Activated T-helper 1 cell treated with anti-CD3 and anti-CD28 coated beads, Interleukin-12 subunit alpha, Interleukin-12 subunit beta, Interleukin-2, Interleukin-4 antibody, amounts not matched to agents 30 ng/mL and 10 ng/mL and 1 ng/mL, durations not matched to agents 14 hours and 24 hours and 36 hours (primary cell): ENCODE data around the gene TIMP3. TPM values are rescaled to one million over a fixed set of nuclear protein-coding genes. Genes with fewer than 3 reads are reported as not detected.
"Not testable (repeated sequence)": the region's sequence is repeated elsewhere in the genome, so short reads cannot be mapped to it uniquely, and the experiment has no call there.

Source experiments
- DNase-seq: peaks from one replicate; pipeline ENCODE4 v3.0.0; 2021; ENCODE audit warnings: low spot score
- H3K27ac Mint-ChIP-seq: one replicate; pipeline ENCODE4 v1.8.0; 2021; ENCODE audit warnings: mild to moderate bottlenecking, mixed read lengths
- H3K27me3 Mint-ChIP-seq: one replicate; pipeline ENCODE4 v1.8.0; 2022; ENCODE audit warnings: mild to moderate bottlenecking, moderate library complexity, mixed read lengths; ENCODE audit not compliant: insufficient read depth
- H3K36me3 Mint-ChIP-seq: one replicate; pipeline ENCODE4 v1.8.0; 2021; ENCODE audit warnings: low read depth, mixed read lengths
- H3K4me1 Mint-ChIP-seq: one replicate; pipeline ENCODE4 v1.8.0; 2021; ENCODE audit warnings: low read depth, mixed read lengths
- H3K4me3 Mint-ChIP-seq: one replicate; pipeline ENCODE4 v1.8.0; 2021; ENCODE audit warnings: mild to moderate bottlenecking, moderate library complexity, mixed read lengths
- H3K9me3 Mint-ChIP-seq: one replicate; pipeline ENCODE4 v1.8.0; 2021; ENCODE audit warnings: mixed read lengths
- intact Hi-C: fragments of 100-400 bp; cut with micrococcal nuclease; formaldehyde crosslinking; loops from one replicate; pipeline ENCODE4 v1.15.1; 2024
- total RNA-seq: library from RNA; stranded (reverse); gene quantifications from 2 replicates; pipeline ENCODE4 v1.2.3, GENCODE V29; 2022

Gene TIMP3
- total RNA-seq, 1 donor from 2014 or later: not detected

DNA sequence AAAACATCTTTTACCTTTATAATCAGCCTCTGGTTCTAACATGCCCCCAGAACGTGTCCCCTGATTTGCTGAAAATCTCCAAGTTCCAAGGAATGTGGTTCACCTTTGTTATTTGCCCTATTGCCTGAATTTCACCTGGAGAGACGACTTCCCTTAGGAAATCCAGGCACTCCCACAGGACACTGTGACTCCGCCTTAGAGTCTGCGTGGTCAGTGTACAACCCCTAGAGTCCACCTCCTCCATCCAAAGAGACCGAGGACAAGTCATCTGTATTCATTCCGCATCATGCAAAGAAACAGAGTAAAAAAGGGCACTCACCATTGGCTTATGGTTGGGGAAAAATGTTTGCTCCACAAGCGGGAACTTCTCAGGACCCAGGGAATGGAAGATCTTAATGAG lies 63.1 kb downstream of the TIMP3 start:
- no peak for DNase-seq
- no peaks in the 10 kb centered on the region for H3K36me3 Mint-ChIP-seq
- intact Hi-C loops: no loop called here
- no peaks in the 10 kb centered on the region for H3K27me3 Mint-ChIP-seq
- no peak overlapping the region for H3K27ac Mint-ChIP-seq
- H3K9me3 Mint-ChIP-seq: no peaks in the 10 kb centered on the region
- no peak overlapping the region for H3K4me3 Mint-ChIP-seq
- H3K4me1 Mint-ChIP-seq: no peaks in the 10 kb centered on the region

DNA sequence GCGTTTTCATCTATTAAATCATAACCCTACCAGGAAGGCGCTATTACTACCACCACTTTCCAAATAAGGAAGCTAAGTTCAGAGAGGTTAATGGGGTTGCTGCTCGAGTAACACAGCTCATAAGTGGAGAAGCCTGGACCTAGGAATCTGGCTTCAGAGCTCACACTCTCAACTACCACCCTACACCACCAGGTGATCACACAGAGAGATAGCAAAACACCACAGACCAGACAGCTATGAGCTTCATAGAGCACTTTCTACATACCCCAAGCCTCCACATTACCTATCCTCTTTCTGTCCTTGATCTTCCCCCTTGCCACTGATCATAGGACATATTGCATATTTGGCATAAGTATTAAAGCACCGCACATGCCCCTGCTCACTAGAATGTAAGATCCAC lies 65.4 kb downstream of the TIMP3 start:
- Mint-ChIP-seq H3K4me1 (no peaks in the 10 kb centered on the region), H3K27ac (no peak overlapping the region), H3K27me3 (peaks cover 1% of the 10 kb centered on the region), H3K36me3 (no peaks in the 10 kb centered on the region), H3K9me3 (no peaks in the 10 kb centered on the region), H3K4me3 (no peak overlapping the region)
- intact Hi-C loops: no loop called here
- DNase-seq: no peak

GRCh38 chr22:32868946-32869345 lies 67.4 kb downstream of the TIMP3 start:
- H3K9me3 Mint-ChIP-seq: no peaks in the 10 kb centered on the region
- intact Hi-C loops: no loop called here
- H3K4me1 Mint-ChIP-seq: no peaks in the 10 kb centered on the region
- H3K4me3 Mint-ChIP-seq: no peak overlapping the region
- DNase-seq: no peak
- no peak overlapping the region for H3K27ac Mint-ChIP-seq
- H3K27me3 Mint-ChIP-seq: peaks cover 1% of the 10 kb centered on the region
- H3K36me3 Mint-ChIP-seq: no peaks in the 10 kb centered on the region

GRCh38 chr22:32870474-32870873 lies 69.0 kb downstream of the TIMP3 start:
- intact Hi-C loops: no loop called here
- Mint-ChIP-seq H3K36me3 (no peaks in the 10 kb centered on the region), H3K9me3 (no peaks in the 10 kb centered on the region), H3K4me1 (no peaks in the 10 kb centered on the region), H3K4me3 (no peak overlapping the region), H3K27ac (no peak overlapping the region), H3K27me3 (peaks cover 1% of the 10 kb centered on the region)
- DNase-seq: no peak

DNA sequence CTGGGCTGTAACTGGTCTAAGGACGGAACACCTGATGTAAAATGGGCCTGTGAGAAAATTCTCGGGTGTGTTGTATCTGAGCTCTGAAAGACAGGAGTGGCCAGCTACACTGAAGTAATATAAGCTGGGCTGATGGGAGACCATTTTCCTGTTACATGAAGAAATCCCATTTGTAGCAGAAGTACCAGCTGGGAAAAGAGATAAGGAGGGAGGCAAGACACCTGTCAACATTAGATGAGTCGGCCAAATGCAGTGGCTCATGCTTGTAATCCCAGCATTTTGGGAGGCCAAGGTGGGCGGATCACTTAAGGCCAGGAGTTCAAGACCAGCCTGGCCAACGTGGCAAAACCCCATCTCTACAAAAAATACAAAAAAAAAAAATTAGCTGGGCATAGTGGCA lies 72.1 kb downstream of the TIMP3 start:
- DNase-seq, H3K4me1 Mint-ChIP-seq, intact Hi-C loops, H3K4me3 Mint-ChIP-seq, H3K27me3 Mint-ChIP-seq, H3K9me3 Mint-ChIP-seq, H3K36me3 Mint-ChIP-seq, H3K27ac Mint-ChIP-seq: not testable (repeated sequence)

DNA sequence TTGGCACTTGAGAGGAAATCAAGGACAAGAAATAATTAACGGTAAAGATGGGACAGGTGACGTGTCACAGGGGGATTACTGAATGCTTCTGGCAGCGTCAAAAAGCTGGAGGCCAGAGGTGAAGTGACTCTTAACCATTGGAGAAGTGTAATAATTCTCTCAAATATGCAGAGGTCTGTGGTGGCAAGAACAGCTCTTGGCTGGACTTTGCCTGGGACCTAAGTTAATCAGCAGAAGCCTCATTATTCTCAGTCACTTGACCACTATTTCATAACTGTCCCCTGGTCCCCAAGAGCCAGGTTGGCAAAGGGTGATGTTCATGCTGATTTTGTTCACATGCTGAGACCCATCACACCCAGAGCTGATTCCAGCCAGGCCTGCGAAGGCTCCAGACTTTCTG lies 72.9 kb downstream of the TIMP3 start:
- Mint-ChIP-seq H3K36me3 (no peaks in the 10 kb centered on the region), H3K4me3 (no peak overlapping the region), H3K9me3 (no peaks in the 10 kb centered on the region), H3K27ac (no peak overlapping the region), H3K4me1 (no peaks in the 10 kb centered on the region), H3K27me3 (peaks cover 1% of the 10 kb centered on the region)
- DNase-seq: no peak
- intact Hi-C loops: no loop called here

GRCh38 chr22:32874976-32875375 lies 73.5 kb downstream of the TIMP3 start:
- Mint-ChIP-seq H3K27ac (no peak overlapping the region), H3K36me3 (no peaks in the 10 kb centered on the region), H3K9me3 (no peaks in the 10 kb centered on the region), H3K4me3 (no peak overlapping the region), H3K4me1 (no peaks in the 10 kb centered on the region), H3K27me3 (peaks cover 1% of the 10 kb centered on the region)
- intact Hi-C loops: no loop called here
- no peak for DNase-seq

DNA sequence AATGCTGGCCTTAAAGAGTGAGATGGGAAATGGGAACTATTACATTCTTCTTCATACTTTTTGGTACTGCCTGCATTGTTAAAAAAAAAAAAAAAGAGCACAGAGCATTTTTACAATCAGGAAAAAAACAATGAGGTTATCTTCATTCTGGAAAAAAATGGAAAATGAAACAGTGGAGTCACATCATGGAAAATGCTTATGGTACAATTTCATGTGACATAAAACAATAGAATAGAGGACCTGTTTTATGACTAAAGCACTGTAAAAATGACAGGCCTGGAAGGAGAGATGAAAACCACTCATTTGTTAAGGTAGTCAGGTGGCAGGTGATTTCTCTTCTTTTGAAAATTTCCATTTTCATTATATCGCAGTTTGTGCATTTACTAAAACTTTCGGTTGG lies 75.0 kb downstream of the TIMP3 start:
- Mint-ChIP-seq H3K27me3 (no peaks in the 10 kb centered on the region), H3K9me3 (no peaks in the 10 kb centered on the region), H3K27ac (no peak overlapping the region), H3K4me3 (no peak overlapping the region), H3K36me3 (no peaks in the 10 kb centered on the region), H3K4me1 (no peaks in the 10 kb centered on the region)
- intact Hi-C loops: no loop called here
- no peak for DNase-seq

GRCh38 chr22:32877196-32877595 lies 75.7 kb downstream of the TIMP3 start:
- no peaks in the 10 kb centered on the region for H3K4me1 Mint-ChIP-seq
- H3K27me3 Mint-ChIP-seq: no peaks in the 10 kb centered on the region
- no peaks in the 10 kb centered on the region for H3K36me3 Mint-ChIP-seq
- no peak for DNase-seq
- H3K9me3 Mint-ChIP-seq: no peaks in the 10 kb centered on the region
- intact Hi-C loops: no loop called here
- no peak overlapping the region for H3K4me3 Mint-ChIP-seq
- H3K27ac Mint-ChIP-seq: no peak overlapping the region

GRCh38 chr22:32879550-32879949 lies 78.0 kb downstream of the TIMP3 start:
- Mint-ChIP-seq H3K36me3 (no peaks in the 10 kb centered on the region), H3K27ac (no peak overlapping the region), H3K4me1 (no peaks in the 10 kb centered on the region), H3K27me3 (peaks cover 3% of the 10 kb centered on the region), H3K9me3 (no peaks in the 10 kb centered on the region), H3K4me3 (no peak overlapping the region)
- no peak for DNase-seq
- intact Hi-C loops: no loop called here

DNA sequence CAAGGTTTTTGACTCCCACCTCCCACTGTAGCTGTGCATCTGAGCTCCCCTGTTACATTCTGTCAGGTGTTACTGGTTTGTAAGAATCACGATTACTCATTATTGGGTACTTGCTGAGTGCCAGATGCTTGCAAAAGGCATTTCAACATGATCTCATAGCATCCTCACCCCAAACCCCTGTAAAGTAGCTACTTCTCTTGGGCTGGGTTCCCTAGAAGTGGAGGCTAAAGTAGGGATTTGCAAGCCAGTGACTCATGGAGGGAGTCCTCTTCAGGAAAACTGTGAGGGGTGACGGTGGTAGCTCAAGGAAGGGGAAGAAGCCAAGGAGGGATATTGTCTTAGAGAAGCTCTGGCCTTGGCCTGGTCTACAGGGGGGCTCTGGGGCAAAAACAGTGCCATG lies 78.6 kb downstream of the TIMP3 start:
- peaks cover 3% of the 10 kb centered on the region for H3K27me3 Mint-ChIP-seq
- no peak for DNase-seq
- H3K4me3 Mint-ChIP-seq: no peak overlapping the region
- H3K4me1 Mint-ChIP-seq: no peaks in the 10 kb centered on the region
- H3K9me3 Mint-ChIP-seq: no peaks in the 10 kb centered on the region
- no peak overlapping the region for H3K27ac Mint-ChIP-seq
- intact Hi-C loops: no loop called here
- no peaks in the 10 kb centered on the region for H3K36me3 Mint-ChIP-seq

DNA sequence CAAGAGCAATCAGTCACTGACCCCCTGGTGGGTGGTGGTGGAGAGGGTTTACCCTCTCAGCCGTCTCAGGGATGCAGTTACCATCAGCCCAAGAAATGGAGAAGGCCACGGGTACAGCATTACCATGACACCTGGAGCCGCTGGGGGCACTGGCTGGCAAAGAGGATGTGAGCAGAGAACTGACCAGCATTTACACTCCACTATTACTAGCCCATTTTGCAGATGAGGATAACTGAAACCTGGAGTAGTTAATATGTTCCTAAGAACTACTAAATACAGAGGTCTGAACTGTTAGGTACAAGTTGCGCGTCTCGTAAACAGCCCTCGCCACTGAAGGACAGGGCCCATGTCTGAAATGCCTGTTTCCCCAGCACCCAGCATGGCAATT lies 79.0 kb downstream of the TIMP3 start:
- Mint-ChIP-seq H3K27ac (no peak overlapping the region), H3K4me3 (no peak overlapping the region), H3K9me3 (no peaks in the 10 kb centered on the region), H3K4me1 (no peaks in the 10 kb centered on the region), H3K36me3 (no peaks in the 10 kb centered on the region), H3K27me3 (peaks cover 3% of the 10 kb centered on the region)
- DNase-seq: no peak
- intact Hi-C loops: no loop called here

- no peaks in the 10 kb centered on the region for H3K36me3 Mint-ChIP-seq
- H3K4me3 Mint-ChIP-seq: no peak overlapping the region
These were observed 79.5 kb downstream of the TIMP3 start for GRCh38 chr22:32880893-32881596.

GRCh38 chr22:32882360-32882755 lies 80.9 kb downstream of the TIMP3 start:
- DNase-seq: no peak
- H3K4me1 Mint-ChIP-seq: no peaks in the 10 kb centered on the region
- H3K36me3 Mint-ChIP-seq: no peaks in the 10 kb centered on the region
- H3K4me3 Mint-ChIP-seq: no peak overlapping the region
- no peaks in the 10 kb centered on the region for H3K9me3 Mint-ChIP-seq
- intact Hi-C loops: no loop called here
- H3K27ac Mint-ChIP-seq: no peak overlapping the region
- peaks cover 3% of the 10 kb centered on the region for H3K27me3 Mint-ChIP-seq

More at GRCh38 chr22:32880893-32881596, 79.5 kb downstream of the TIMP3 start:
- Mint-ChIP-seq H3K27me3 (peaks cover 3% of the 10 kb centered on the region), H3K4me1 (no peaks in the 10 kb centered on the region), H3K27ac (no peak overlapping the region), H3K9me3 (no peaks in the 10 kb centered on the region)
- intact Hi-C loops: no loop called here
- DNase-seq: no peak
